MM.1S (cell line): ENCODE data around the gene GAS5.

Experiments used
- CTCF ChIP-seq: fragments of 300-600 bp; sonication (generic); IDR thresholded peaks from 2 replicates; pipeline ENCODE4 v1.5.1; 2016; ENCODE audit warnings: antibody characterized with exemption, low read length, mixed read lengths
- EZH2 ChIP-seq: fragments of 300-600 bp; sonication (generic); optimal IDR thresholded peaks from 2 replicates; pipeline ENCODE3; 2017; ENCODE audit warnings: low read depth, mild to moderate bottlenecking, antibody characterized with exemption, low read length, mixed read lengths
- EZH2phosphoT487 ChIP-seq: fragments of 300-600 bp; sonication (generic); IDR thresholded peaks from 2 replicates; pipeline ENCODE4 v1.6.1; 2018; ENCODE audit warnings: antibody characterized with exemption, low read length

- TF ChIP-seq CTCF (no peak), EZH2 (no peak), EZH2phosphoT487 (no peak)
These were observed 49.3 kb downstream of the GAS5 start for GRCh38 chr1:173818459-173818858.
